ENCODE data around the gene CNIH3. TPM values are rescaled to one million over a fixed set of nuclear protein-coding genes. Genes with fewer than 3 reads are reported as not detected.

CNIH3 gene
- total and polyA plus RNA-seq, 2 donors (not counting 3 experiments of a cell fraction or from before 2014, with no cell fraction given), result 1.3 to 2.5 TPM

DNA sequence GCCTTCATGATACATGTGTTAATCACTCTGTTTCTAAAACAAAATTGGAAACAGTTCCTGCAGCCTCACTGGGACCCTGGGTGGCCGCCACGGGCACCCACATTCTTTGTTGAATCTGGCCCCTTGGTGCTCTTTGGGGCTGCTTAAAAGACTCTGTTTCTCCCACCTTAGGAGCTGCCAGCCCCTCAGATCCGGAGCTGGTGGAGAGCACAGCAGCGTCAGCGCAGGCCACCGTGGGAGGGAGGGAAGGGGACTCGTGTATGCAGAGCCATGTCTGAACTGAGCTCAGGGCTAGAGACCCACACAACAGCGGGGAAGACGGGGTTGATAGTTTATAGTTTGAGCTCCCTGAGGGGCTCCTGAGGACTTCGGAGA is 121.2 kb downstream of the CNIH3 start:
- no TSS peak for BruUV-seq (replicated peaks)
- Histone ChIP-seq H3K27ac (ENCODE audit: insufficient read depth, low read depth, low read length) (no peak overlapping the region), H3K4me1 (ENCODE audit: control insufficient read depth, extremely low read depth, insufficient read depth, low read length) (no peaks in the 10 kb centered on the region), H3K4me2 (ENCODE audit: insufficient read depth, low read length) (no peak overlapping the region), H3K79me2 (ENCODE audit: control insufficient read depth, insufficient read depth, low read length) (no peaks in the 10 kb centered on the region), H3K27me3 (ENCODE audit: control insufficient read depth in 2 of 2, insufficient read depth in 2 of 2, low read length in 2 of 2) (no peaks in the 10 kb centered on the region), H2AFZ (ENCODE audit: low read depth, low read length) (no peak overlapping the region), H3K9me3 (replicated peaks; ENCODE audit: control insufficient read depth, insufficient read depth, low read length) (no peaks in the 10 kb centered on the region), H3K4me3 (replicated peaks in 1 of 3; ENCODE audit: insufficient read depth in 1 of 3, low read depth in 1 of 3, low read length in 3 of 3) (no peak overlapping the region), H4K20me1 (replicated peaks; ENCODE audit: control insufficient read depth, extremely low read depth, insufficient read depth, low read length) (no peaks in the 10 kb centered on the region), H3K36me3 (ENCODE audit: control insufficient read depth in 2 of 2, extremely low read depth in 1 of 2, insufficient read depth in 2 of 2, low read length in 2 of 2) (no peaks in the 10 kb centered on the region), H3K9ac (replicated peaks; ENCODE audit: extremely low read depth, insufficient read depth, low read length) (no peak overlapping the region), H3K9me1 (replicated peaks; ENCODE audit: control insufficient read depth, extremely low read depth, insufficient read depth, low read length) (no peaks in the 10 kb centered on the region)
- no peak for FAIRE-seq
- intact Hi-C loops (cut with micrococcal nuclease) (no loop called here), dilution Hi-C loops (cut with MboI; ENCODE audit: extremely low pct_ligation_motif_present, low sequenced_read_pairs) (no loop called here)
- TF ChIP-seq, protein P1, sequence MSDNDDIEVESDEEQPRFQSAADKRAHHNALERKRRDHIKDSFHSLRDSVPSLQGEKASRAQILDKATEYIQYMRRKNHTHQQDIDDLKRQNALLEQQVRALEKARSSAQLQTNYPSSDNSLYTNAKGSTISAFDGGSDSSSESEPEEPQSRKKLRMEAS (IDR thresholded peaks at IDR 0.05; ENCODE audit: insufficient read depth, insufficient read length), result no peak
- TF ChIP-seq FOS (IDR thresholded peaks at IDR 0.05; ENCODE audit: borderline replicate concordance, insufficient read depth, low read length), result no peak
- TF ChIP-seq POLR2AphosphoS5 (IDR thresholded peaks at IDR 0.05; ENCODE audit: insufficient read depth, low read depth, low read length), result no peak
- TF ChIP-seq, protein P2, sequence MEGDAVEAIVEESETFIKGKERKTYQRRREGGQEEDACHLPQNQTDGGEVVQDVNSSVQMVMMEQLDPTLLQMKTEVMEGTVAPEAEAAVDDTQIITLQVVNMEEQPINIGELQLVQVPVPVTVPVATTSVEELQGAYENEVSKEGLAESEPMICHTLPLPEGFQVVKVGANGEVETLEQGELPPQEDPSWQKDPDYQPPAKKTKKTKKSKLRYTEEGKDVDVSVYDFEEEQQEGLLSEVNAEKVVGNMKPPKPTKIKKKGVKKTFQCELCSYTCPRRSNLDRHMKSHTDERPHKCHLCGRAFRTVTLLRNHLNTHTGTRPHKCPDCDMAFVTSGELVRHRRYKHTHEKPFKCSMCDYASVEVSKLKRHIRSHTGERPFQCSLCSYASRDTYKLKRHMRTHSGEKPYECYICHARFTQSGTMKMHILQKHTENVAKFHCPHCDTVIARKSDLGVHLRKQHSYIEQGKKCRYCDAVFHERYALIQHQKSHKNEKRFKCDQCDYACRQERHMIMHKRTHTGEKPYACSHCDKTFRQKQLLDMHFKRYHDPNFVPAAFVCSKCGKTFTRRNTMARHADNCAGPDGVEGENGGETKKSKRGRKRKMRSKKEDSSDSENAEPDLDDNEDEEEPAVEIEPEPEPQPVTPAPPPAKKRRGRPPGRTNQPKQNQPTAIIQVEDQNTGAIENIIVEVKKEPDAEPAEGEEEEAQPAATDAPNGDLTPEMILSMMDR (IDR thresholded peaks at IDR 0.05; ENCODE audit: extremely low read depth in 1 of 2, insufficient read depth in 1 of 2, low read depth in 1 of 2, low read length in 2 of 2), result no peak
- no peak for TF ChIP-seq POLR2A (IDR thresholded peaks at IDR 0.05; ENCODE audit: low read depth, low read length)
- no peak for TF ChIP-seq EZH2 (IDR thresholded peaks at IDR 0.05; ENCODE audit: borderline replicate concordance, low read depth, low read length, severe bottlenecking)
- TF ChIP-seq JUN (IDR thresholded peaks at IDR 0.05; ENCODE audit: borderline replicate concordance, insufficient read depth, insufficient read length, low read depth), result no peak
- ChIA-PET POLR2A (no interaction called here), CTCF (interaction anchor here (2.0 kb wide), 1 partner anchor 114 kb away, joined by 4 read pairs; no protein-coding TSS in a partner anchor)
- no peak for DNase-seq (ENCODE audit: low read depth, low spot score)

Data from endothelial cell of umbilical vein (primary cell).